ENCODE results near the gene CRADD.

CRADD gene

DNA sequence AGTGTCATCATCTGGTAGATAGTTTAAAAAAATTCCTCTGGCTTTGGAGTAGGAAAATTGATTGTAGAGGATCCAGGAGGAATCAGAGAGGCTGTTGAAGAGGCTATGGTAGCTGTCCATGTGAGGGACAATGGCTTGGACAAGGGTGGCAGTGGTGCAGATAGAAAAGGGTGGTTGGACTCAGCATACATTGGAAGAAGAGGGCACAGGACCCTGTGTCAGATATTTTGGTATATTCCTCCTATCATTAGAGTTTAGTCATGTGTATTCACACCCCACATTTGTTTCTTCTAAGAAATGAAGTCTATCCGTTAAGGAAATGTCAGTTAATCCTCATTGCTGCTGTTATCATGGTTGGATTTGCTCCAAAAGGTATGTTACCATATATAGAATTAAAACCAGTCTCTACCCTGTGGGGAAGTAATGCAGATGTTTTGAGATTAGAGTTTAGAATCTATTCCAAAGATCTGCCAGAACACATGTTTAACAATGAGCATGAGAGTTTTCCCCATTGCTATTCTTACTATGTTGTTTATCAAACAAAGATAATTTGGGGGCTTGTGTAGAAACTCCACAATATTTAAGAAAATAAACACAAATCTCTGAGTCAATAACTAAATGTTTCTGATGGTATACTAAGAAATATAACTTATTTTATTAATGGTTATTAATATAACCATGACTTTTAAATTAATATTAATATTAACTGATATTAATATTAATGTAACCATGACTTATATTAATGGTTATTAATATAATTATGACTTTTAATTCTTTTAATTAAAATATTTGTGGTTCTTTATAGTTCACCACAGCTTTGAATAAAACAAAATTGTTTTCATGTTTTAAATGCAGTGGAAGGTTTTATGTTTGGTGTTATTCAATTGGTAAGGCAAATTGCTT lies 80.9 kb downstream of the CRADD start:
- peak overlapping the region; percentile 67 for H3K9ac ChIP-seq (ENCODE audit: insufficient read length)
- H3K4me3 ChIP-seq, result peak overlapping the region; percentile 70; the same call in 1 of the 2 replicates
- peak overlapping the region; percentile 97 for H3K27ac ChIP-seq
- no peak for TF ChIP-seq FOXP2 (optimal IDR thresholded peaks at IDR 0.05; ENCODE audit: control extremely low read depth, extremely low read length, insufficient read depth)
- TF ChIP-seq EZH2 (IDR thresholded peaks at IDR 0.05), result no peak
- no peak for TF ChIP-seq POLR2AphosphoS5 (IDR thresholded peaks at IDR 0.05; ENCODE audit: borderline replicate concordance, low read depth, low read length)
- no peaks in the 10 kb centered on the region for H3K36me3 ChIP-seq (ENCODE audit: insufficient read depth, low read length)
- no peak for DNase-seq (ENCODE audit: low read depth, low spot score)
- H3K9me3 ChIP-seq (ENCODE audit: low read depth, low read length), result no peaks in the 10 kb centered on the region; the same call in 1 of the 2 replicates

DNA sequence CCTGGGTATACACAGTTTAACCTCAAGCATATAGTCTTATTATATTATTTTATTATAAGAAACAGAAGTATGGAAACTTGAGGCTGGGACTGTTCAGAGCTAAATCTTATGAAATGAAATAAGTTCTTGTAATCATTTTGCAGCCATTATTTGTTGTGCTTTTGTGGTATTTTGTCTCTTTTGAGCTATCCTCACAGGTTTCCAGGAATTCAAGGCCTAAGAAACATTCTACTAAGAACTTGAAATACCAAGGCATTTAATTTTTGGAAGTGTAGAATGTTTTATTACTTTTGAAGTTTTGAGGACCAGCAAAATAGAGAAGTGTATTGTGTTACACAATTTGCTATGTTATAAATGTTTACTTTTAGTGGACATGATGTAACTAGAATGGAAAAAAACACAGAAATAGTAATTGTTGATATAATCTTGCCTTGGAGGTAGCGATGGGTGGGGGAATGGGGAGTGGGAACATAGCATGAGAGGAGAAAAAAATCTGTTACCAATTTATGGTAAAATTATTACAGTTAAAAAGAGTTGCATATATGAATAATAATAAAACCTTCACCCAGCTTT lies 81.7 kb downstream of the CRADD start:
- H3K9me3 ChIP-seq (ENCODE audit: low read depth, low read length), result no peaks in the 10 kb centered on the region; the same call in 1 of the 2 replicates
- H3K36me3 ChIP-seq (ENCODE audit: insufficient read depth, low read length), result no peaks in the 10 kb centered on the region
- H3K27ac ChIP-seq, result peak overlapping the region; percentile 97
- TF ChIP-seq FOXP2 (optimal IDR thresholded peaks at IDR 0.05; ENCODE audit: control extremely low read depth, extremely low read length, insufficient read depth), result peak; percentile 61
- no peak for TF ChIP-seq POLR2AphosphoS5 (IDR thresholded peaks at IDR 0.05; ENCODE audit: borderline replicate concordance, low read depth, low read length)
- peak overlapping the region; percentile 70 for H3K4me3 ChIP-seq
- no peak for DNase-seq (ENCODE audit: low read depth, low spot score)
- H3K9ac ChIP-seq (ENCODE audit: insufficient read length), result peak overlapping the region; percentile 67

- H3K36me3 ChIP-seq (ENCODE audit: insufficient read depth, low read length), result no peaks in the 10 kb centered on the region
- H3K9ac ChIP-seq (ENCODE audit: insufficient read length), result peak overlapping the region; percentile 67
- peak overlapping the region; percentile 70 for H3K4me3 ChIP-seq
- no peak for DNase-seq (ENCODE audit: low read depth, low spot score)
- H3K9me3 ChIP-seq (ENCODE audit: low read depth, low read length), result no peaks in the 10 kb centered on the region
- TF ChIP-seq EZH2 (IDR thresholded peaks at IDR 0.05), result no peak
- TF ChIP-seq POLR2AphosphoS5 (IDR thresholded peaks at IDR 0.05; ENCODE audit: borderline replicate concordance, low read depth, low read length), result no peak
- no peak for TF ChIP-seq FOXP2 (optimal IDR thresholded peaks at IDR 0.05; ENCODE audit: control extremely low read depth, extremely low read length, insufficient read depth)
- peak overlapping the region; percentile 97 for H3K27ac ChIP-seq
Measured at GRCh38 chr12:93759512-93760081, 82.4 kb downstream of the CRADD start.

GRCh38 chr12:93760275-93760875 lies 83.2 kb downstream of the CRADD start:
- no peak for DNase-seq (ENCODE audit: low read depth, low spot score)
- no peaks in the 10 kb centered on the region for H3K9me3 ChIP-seq (ENCODE audit: low read depth, low read length)

DNA sequence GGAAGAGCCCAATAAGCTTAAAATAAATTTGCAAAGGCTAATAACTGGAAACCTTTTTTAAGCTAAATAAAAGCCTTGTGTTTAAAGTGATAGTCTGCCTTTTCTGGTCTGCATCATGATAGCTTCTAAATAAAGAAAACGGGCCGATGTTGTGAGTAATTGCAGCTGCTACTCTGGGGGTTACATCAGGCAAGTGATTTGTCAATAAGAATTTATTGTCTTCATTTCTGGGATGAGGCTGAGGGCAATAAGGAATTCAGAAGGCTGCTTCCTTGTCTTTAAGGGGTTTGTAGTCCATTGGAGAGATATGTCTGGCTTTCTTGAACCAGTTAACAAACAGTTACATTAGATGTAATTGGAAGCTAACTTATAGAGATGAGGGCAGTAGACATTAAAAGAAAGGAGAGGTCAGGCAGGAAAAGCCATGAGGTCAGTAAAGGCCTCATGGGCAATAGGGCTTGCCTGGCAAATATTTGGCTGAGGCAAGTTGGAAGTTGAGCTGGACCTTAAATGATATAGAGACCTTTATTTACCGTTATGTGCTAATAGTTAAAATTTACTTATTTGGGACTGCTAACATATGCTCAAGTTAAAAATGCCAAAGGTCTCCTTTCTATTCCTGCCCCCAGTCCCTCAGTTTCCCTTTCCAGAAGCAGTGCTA lies 85.0 kb downstream of the CRADD start:
- Histone ChIP-seq H3K4me3 (peak overlapping the region; percentile 42), H3K36me3 (ENCODE audit: insufficient read depth, low read length) (no peaks in the 10 kb centered on the region), H3K9me3 (ENCODE audit: low read depth, low read length) (no peaks in the 10 kb centered on the region), H3K27ac (peak overlapping the region; percentile 47), H3K9ac (ENCODE audit: insufficient read length) (peak overlapping the region; percentile 7)
- TF ChIP-seq EZH2 (IDR thresholded peaks at IDR 0.05) (no peak), FOXP2 (optimal IDR thresholded peaks at IDR 0.05; ENCODE audit: control extremely low read depth, extremely low read length, insufficient read depth) (no peak)
- no peak for DNase-seq (ENCODE audit: low read depth, low spot score)

More at GRCh38 chr12:93760275-93760875, 83.2 kb downstream of the CRADD start:
- Histone ChIP-seq H3K27ac (peak overlapping the region; percentile 97; the same call in 1 of the 2 replicates), H3K9ac (ENCODE audit: insufficient read length) (no peak overlapping the region), H3K4me3 (no peak overlapping the region), H3K36me3 (ENCODE audit: insufficient read depth, low read length) (no peaks in the 10 kb centered on the region)
- TF ChIP-seq FOXP2 (optimal IDR thresholded peaks at IDR 0.05; ENCODE audit: control extremely low read depth, extremely low read length, insufficient read depth) (no peak), EZH2 (IDR thresholded peaks at IDR 0.05) (no peak), POLR2AphosphoS5 (IDR thresholded peaks at IDR 0.05; ENCODE audit: borderline replicate concordance, low read depth, low read length) (no peak)

GRCh38 chr12:93762912-93763553 lies 85.9 kb downstream of the CRADD start:
- no peaks in the 10 kb centered on the region for H3K9me3 ChIP-seq (ENCODE audit: low read depth, low read length)
- no peaks in the 10 kb centered on the region for H3K36me3 ChIP-seq (ENCODE audit: insufficient read depth, low read length)
- TF ChIP-seq EZH2 (IDR thresholded peaks at IDR 0.05) (no peak), FOXP2 (optimal IDR thresholded peaks at IDR 0.05; ENCODE audit: control extremely low read depth, extremely low read length, insufficient read depth) (no peak)
- no peak overlapping the region for H3K4me3 ChIP-seq
- H3K9ac ChIP-seq (ENCODE audit: insufficient read length), result no peak overlapping the region
- no peak for DNase-seq (ENCODE audit: low read depth, low spot score)
- H3K27ac ChIP-seq, result no peak overlapping the region

DNA sequence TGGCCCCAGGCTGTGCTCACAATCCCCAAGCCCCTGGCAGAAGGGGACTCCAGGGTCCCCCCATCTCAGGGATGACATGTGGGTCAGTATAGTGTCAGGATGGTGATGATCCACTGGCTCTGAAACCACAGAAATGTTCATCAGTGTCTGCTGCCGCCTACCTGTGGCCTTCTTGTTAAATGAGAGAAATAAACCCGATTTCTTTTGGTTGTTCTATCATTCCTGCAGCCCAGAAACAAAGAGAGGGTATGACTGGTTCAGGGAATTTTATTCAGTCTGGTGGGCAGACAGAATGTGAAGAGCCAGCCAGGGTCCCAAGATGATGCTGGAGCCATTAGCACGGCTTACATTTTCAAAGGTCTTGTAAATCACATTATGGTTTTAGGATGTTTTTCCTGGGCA lies 86.6 kb downstream of the CRADD start:
- no peak for DNase-seq (ENCODE audit: low read depth, low spot score)
- no peaks in the 10 kb centered on the region for H3K9me3 ChIP-seq (ENCODE audit: low read depth, low read length)
- H3K9ac ChIP-seq (ENCODE audit: insufficient read length), result no peak overlapping the region
- no peak overlapping the region for H3K27ac ChIP-seq
- TF ChIP-seq EZH2 (IDR thresholded peaks at IDR 0.05) (no peak), POLR2AphosphoS5 (IDR thresholded peaks at IDR 0.05; ENCODE audit: borderline replicate concordance, low read depth, low read length) (no peak), FOXP2 (optimal IDR thresholded peaks at IDR 0.05; ENCODE audit: control extremely low read depth, extremely low read length, insufficient read depth) (no peak)
- H3K36me3 ChIP-seq (ENCODE audit: insufficient read depth, low read length), result no peaks in the 10 kb centered on the region
- no peak overlapping the region for H3K4me3 ChIP-seq
